GM12801 (cell line): Measurements from ENCODE around the gene MAP7.

Source experiments
- CTCF ChIP-seq: IDR thresholded peaks from one replicate; pipeline ENCODE4 v1.5.1; 2011; ENCODE audit warnings: control low read depth; ENCODE audit not compliant: insufficient read length; ENCODE audit errors: extremely low read depth

The MAP7 gene

GRCh38 chr6:136464148-136464547 is 86.1 kb downstream of the MAP7 start:
- TF ChIP-seq CTCF: no peak

GRCh38 chr6:136463743-136464142 is 86.5 kb downstream of the MAP7 start:
- TF ChIP-seq CTCF: no peak

GRCh38 chr6:136446579-136447187 is 103.5 kb downstream of the MAP7 start:
- no peak for TF ChIP-seq CTCF

- TF ChIP-seq CTCF: no peak
Measured at GRCh38 chr6:136446145-136446544, 104.1 kb downstream of the MAP7 start.

- TF ChIP-seq CTCF: no peak
Measured at GRCh38 chr6:136445063-136445462, 105.2 kb downstream of the MAP7 start.

- no peak for TF ChIP-seq CTCF
Measured at GRCh38 chr6:136440203-136440602, 110.0 kb downstream of the MAP7 start.

GRCh38 chr6:136439514-136440190 is 110.6 kb downstream of the MAP7 start:
- no peak for TF ChIP-seq CTCF

- TF ChIP-seq CTCF: no peak
Measured at GRCh38 chr6:136438441-136438840, 111.8 kb downstream of the MAP7 start.
